ENCODE measurements around the gene CRLF2.
A peak's percentile ranks its signal among the peaks of the same experiment; 100 is the strongest.
"Not testable (repeated sequence)": the region's sequence is repeated elsewhere in the genome, so short reads cannot be mapped to it uniquely, and the experiment has no call there.

Gene CRLF2, protein sequence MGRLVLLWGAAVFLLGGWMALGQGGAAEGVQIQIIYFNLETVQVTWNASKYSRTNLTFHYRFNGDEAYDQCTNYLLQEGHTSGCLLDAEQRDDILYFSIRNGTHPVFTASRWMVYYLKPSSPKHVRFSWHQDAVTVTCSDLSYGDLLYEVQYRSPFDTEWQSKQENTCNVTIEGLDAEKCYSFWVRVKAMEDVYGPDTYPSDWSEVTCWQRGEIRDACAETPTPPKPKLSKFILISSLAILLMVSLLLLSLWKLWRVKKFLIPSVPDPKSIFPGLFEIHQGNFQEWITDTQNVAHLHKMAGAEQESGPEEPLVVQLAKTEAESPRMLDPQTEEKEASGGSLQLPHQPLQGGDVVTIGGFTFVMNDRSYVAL

DNA sequence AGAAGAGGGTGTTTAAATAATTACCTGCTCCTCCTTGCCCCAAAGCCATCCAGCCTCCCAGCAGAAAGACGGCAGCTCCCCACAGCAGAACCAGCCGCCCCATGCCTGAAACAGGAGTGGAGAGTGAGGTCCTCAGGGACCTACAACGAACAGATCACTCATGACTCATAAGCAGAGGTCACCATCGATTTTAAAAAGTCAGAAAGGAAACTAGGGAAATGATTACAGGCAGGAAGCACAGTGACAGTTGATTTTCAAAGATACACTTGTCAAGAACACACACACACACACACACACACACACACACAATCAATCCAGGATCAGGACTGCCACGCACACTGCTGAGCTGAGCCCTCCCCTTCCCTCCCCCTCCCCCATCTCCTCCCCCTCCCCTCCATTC, at the start of gene CRLF2:
CRLF2 (minus strand) TSS at position 118 of the 400 bp plus-strand sequence; CDS start at position 103, 15 bp downstream.
- Histone ChIP-seq H3K27me3 (ENCODE audit: low read depth) (0 out of 2 replicates have a peak, but pooled peaks cover 4% of the 10 kb centered on the region), H3K9me3 (no peaks in the 10 kb centered on the region), H3K4me3 (no peak within 1 kb of the TSS), H3K4me1 (no peaks in the 10 kb centered on the region), H3K36me3 (replicated peaks) (no peaks in the 10 kb centered on the region)
- DNase-seq (ENCODE audit: low spot score in 2 of 2): no peak
- in situ Hi-C loops (cut with MboI; ENCODE audit: low sequenced_read_pairs): no loop called here

DNA sequence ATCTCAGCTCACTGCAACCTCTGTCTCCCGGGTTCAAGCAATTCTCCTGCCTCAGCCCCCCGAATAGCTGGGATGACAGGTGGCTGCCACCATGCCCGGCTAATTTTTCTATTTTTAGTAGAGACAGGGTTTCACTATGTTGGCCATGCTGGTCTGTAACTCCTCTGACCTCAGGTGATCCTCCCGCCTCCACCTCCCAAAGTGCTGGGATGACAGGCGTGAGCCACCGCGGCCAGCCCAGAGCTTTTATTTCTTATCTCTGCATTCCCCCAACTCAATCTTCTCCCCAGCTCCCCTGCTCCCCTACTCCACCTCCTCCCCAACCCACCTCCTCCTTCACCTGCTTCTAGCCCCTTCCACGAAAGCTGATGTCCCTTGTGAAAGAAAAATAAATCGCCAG, 49.3 kb upstream of the CRLF2 start:
- in situ Hi-C loops (cut with MboI; ENCODE audit: low sequenced_read_pairs); H3K36me3 ChIP-seq (replicated peaks): not testable (repeated sequence)

DNA sequence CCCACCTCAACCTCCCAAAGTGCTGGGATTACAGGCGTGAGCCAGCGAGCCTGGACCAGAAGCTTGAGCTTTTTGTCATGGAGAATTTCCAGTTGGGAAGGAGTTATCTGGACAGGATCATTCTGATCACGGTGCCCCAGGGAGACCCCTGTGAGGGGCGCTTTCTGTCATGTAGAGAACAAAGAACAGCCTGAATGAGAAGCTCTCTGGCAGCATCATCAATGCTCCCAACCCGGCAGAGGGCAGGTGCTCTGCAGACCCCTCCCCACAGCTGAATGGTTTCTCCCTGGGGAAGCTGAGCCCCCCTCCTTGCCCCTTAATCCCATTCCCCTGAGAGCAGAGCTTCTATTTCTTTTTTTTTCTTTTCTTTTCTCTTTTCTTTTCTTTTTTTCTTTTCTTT, 48.8 kb upstream of the CRLF2 start:
- no peaks in the 10 kb centered on the region for H3K27me3 ChIP-seq (ENCODE audit: low read depth)
- no peaks in the 10 kb centered on the region for H3K4me1 ChIP-seq
- H3K9me3 ChIP-seq: no peaks in the 10 kb centered on the region
- no peak for DNase-seq (ENCODE audit: low spot score in 2 of 2)
- H3K4me3 ChIP-seq: no peak overlapping the region
- in situ Hi-C loops (cut with MboI; ENCODE audit: low sequenced_read_pairs): no loop called here
- no peaks in the 10 kb centered on the region for H3K36me3 ChIP-seq (replicated peaks)

More for the DNA sequence above, 49.3 kb upstream of the CRLF2 start:
- DNase-seq (ENCODE audit: low spot score in 2 of 2); H3K27me3 ChIP-seq (ENCODE audit: low read depth); H3K9me3 ChIP-seq; H3K4me1 ChIP-seq; H3K4me3 ChIP-seq: not testable (repeated sequence)

DNA sequence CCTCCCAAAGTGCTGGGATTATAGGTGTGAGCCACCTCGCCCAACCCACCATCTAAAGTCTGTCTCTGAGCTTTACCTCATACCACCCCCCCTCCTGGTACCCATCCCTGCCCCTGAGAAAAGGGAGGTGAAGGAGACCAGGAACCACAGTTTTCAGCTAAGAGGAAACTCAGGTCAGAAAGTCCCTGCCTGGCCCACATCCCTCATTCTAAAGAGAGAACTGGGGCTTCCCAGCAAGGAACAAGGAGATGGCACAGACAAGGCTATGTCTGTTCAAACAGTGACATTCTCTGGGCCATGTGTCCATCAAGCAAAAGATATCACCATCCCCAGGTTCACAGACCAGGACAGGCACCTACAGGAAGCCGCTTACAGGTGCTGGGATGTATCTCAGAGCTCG, 40.4 kb upstream of the CRLF2 start:
- in situ Hi-C loops (cut with MboI; ENCODE audit: low sequenced_read_pairs): no loop called here
- no peak overlapping the region for H3K4me3 ChIP-seq
- no peaks in the 10 kb centered on the region for H3K27me3 ChIP-seq (ENCODE audit: low read depth)
- no peaks in the 10 kb centered on the region for H3K9me3 ChIP-seq
- H3K36me3 ChIP-seq (replicated peaks): no peaks in the 10 kb centered on the region
- peaks cover 8% of the 10 kb centered on the region for H3K4me1 ChIP-seq
- no peak for DNase-seq (ENCODE audit: low spot score in 2 of 2)

DNA sequence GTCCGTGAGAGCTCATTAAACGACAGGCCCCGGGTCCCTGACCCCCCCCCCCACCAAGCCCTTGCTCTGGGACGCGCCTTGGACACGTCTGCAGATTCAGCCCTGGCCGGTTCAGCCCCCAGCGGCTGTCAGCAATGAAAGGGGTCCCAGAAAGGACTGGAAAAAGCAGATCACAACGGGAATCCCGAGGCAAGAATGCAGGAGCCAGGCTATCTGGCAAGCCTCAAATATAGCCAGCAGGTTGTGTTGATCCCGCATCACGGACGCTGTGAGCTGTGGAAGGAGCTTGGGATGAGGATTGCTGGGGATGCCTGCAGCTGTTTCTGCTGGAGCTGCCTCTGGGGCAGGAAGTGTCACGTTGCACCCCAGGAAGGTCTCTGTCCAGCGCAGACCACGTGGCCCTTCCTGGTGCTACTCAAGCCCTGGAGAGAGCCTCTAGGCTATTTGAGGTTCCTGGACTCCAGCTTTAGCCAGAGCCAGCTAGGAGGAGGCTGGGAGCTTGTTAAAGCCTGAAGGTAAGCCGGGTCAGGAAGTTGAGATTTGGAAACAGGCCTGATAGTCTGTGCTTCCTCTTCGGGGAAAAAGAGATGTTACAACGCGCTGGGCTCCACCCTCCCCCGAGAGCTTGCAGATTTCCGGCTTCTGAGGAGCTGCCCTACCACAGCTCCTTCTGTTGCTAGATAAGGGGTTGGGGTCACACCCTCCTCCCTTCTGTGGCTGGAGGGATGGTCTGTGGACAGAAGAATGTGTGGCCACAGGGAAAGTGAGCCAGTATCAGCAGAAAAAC, 36.8 kb upstream of the CRLF2 start:
- Histone ChIP-seq H3K4me1 (peaks cover 8% of the 10 kb centered on the region), H3K36me3 (replicated peaks) (no peaks in the 10 kb centered on the region), H3K27me3 (ENCODE audit: low read depth) (no peaks in the 10 kb centered on the region), H3K9me3 (no peaks in the 10 kb centered on the region), H3K4me3 (no peak overlapping the region)
- in situ Hi-C loops (cut with MboI; ENCODE audit: low sequenced_read_pairs): no loop called here
- peak in 1 of 2 experiments; percentile 48 for DNase-seq (ENCODE audit: low spot score in 2 of 2)

DNA sequence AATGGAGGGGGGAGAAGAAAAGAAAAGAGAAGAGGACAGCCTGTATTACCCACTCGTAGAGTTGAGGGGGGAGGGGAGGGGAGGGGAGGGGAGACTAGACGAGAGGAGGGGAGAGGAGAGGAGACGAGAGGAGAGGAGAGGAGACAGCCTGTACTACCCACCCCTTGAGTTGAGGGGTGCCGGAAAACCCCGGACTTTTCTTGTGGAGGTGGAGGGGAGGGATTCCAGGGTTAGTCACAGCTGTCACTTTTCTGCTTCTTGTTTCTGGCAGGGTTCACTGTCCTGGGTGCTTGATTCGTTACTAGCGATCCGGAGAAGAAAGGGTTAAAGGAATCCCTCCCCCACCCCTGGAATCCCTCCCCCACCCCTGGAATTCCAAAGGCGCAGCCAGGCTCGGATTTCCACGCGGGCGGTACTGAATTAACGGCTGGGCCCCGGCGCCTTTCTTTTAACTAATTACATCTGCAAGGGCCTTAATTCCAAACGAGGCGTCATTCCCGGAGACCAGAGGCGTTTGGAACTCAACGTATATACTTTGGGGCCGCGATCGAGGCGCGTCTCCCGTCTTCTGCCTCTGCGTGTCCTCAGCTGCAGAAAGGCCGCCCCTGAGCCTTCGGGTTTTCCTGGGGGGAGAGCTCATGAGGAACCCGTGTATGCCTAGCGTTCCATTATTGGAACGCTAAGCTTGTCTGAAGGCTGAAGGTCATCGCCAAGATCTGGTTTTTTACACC, 36.0 kb upstream of the CRLF2 start:
- Histone ChIP-seq H3K36me3 (replicated peaks) (no peaks in the 10 kb centered on the region), H3K4me3 (no peak overlapping the region), H3K9me3 (no peaks in the 10 kb centered on the region), H3K27me3 (ENCODE audit: low read depth) (no peaks in the 10 kb centered on the region), H3K4me1 (peaks cover 8% of the 10 kb centered on the region)
- peak; percentile 38 to 68 for DNase-seq (ENCODE audit: low spot score in 2 of 2)
- in situ Hi-C loops (cut with MboI; ENCODE audit: low sequenced_read_pairs): no loop called here

DNA sequence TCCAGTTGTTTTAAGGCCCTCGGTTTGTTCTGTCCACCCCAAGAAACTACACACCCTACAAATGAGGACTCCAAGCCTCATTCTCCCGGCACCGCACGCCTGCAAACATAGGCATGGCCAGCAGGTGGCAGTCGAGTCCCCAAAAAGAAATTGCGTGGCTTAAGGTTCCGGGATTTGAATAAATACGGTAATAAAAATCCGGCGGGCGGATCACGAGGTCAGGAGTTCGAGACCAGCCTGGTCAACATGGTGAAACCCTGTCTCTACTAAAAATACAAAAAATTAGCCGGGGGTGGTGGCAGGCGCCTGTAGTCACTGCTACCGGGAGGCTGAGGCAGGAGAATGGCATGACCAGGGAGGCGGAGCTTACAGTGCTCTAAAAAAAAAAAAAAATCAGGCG, 34.4 kb upstream of the CRLF2 start:
- H3K36me3 ChIP-seq (replicated peaks): no peaks in the 10 kb centered on the region
- H3K4me1 ChIP-seq: peaks cover 8% of the 10 kb centered on the region
- H3K4me3 ChIP-seq: no peak overlapping the region
- in situ Hi-C loops (cut with MboI; ENCODE audit: low sequenced_read_pairs): no loop called here
- H3K27me3 ChIP-seq (ENCODE audit: low read depth): no peaks in the 10 kb centered on the region
- H3K9me3 ChIP-seq: no peaks in the 10 kb centered on the region
- peak; percentile 39 to 85 for DNase-seq (ENCODE audit: low spot score in 2 of 2)

DNA sequence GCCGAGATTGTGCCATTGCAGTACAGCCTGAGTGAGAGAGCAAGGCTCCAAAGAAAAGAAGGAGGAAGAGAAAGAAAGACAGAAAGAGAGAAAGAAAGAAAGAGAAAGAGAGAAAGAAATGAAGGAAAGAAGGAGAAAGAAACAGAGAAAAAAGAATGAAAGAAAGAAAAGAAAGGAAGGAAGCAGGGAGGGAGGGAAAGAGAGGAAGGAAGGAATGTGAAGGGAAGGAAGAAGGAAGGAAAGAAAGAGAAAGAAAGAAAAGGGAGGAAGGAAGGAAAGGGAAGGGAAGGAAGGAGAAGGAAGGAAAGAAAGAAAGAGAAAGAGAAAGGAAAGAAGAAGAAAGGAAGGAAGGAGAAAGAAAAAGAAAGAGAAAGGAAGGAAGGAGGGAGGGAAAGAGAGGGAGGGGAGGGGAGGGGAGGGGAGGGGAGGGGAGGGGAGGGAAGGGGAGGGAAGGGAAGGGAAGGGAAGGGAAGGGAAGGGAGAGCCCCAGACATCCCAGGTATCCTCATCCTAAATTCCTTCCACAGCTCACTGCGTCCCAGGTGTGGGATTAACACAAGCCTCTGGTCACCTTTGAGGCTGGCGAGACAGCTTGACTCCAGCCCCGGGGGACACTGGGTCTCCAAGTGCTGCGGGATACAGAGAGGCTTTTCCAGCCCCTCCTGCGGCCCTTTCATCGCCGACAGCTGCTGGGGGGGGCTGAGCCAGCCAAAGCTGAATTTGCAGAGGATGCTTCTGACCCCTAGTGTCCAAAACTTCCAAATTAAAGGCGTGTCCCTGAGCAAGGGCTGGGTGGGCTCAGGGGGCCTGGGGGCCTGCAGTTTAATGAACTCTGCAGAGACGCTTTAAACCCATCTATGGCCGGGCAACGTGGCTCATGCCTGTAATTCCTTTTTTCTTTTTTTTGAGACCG, 32.0 kb upstream of the CRLF2 start:
- peak in 1 of 2 experiments; percentile 49 for DNase-seq (ENCODE audit: low spot score in 2 of 2)
- Histone ChIP-seq H3K27me3 (ENCODE audit: low read depth) (no peaks in the 10 kb centered on the region), H3K9me3 (no peaks in the 10 kb centered on the region), H3K4me3 (no peak overlapping the region), H3K4me1 (peaks cover 6% of the 10 kb centered on the region), H3K36me3 (replicated peaks) (no peaks in the 10 kb centered on the region)
- in situ Hi-C loops (cut with MboI; ENCODE audit: low sequenced_read_pairs): no loop called here

DNA sequence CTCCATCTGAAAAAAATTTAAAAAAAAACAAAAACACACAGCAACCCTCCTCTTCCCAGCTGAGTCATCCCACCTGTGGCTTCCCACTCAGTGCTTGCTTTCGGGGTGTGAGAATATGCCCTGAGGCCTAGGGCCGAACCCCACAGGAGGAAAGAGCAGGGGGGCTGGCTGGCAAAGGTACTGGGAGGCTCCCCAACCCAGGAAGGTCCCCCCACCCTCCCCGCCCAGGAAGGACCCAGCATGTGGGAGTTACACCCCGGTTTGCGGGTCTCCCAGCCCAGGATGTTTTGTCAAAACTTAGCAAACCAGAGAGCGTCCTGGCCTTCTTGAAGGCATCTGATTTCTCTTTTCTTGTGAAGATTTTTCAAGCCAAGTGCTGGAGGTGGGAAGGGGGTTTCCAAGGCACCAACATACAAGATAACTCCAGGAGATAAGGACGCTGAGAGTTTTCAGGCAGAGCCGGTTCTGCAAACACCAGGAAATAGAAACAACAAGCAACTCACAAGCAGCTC, 30.5 kb upstream of the CRLF2 start:
- no peaks in the 10 kb centered on the region for H3K9me3 ChIP-seq
- H3K36me3 ChIP-seq (replicated peaks): no peaks in the 10 kb centered on the region
- H3K4me1 ChIP-seq: no peaks in the 10 kb centered on the region
- in situ Hi-C loops (cut with MboI; ENCODE audit: low sequenced_read_pairs): no loop called here
- DNase-seq (ENCODE audit: low spot score in 2 of 2): no peak
- no peak overlapping the region for H3K4me3 ChIP-seq
- no peaks in the 10 kb centered on the region for H3K27me3 ChIP-seq (ENCODE audit: low read depth)

DNA sequence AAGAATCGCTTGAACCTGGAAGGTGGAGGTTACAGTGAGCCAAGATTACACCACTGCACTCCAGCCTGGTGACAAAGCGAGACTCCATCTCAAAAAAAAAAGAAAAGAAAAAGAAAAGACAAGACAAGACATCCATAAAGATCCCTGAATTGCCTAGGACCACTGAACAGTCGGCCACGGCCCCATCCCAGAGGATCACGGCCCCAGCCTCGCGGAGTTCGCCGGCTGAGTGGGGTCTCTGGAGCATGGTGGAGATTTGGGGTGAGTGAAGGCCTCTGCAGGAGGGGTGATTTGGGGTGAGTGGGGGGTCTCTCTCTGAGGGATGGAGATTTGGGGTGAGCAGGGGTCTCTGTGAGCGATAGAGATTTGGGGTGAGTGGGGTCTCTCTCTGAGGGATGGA, 28.1 kb upstream of the CRLF2 start:
- H3K36me3 ChIP-seq (replicated peaks); H3K4me3 ChIP-seq; H3K4me1 ChIP-seq; DNase-seq (ENCODE audit: low spot score in 2 of 2); H3K9me3 ChIP-seq; H3K27me3 ChIP-seq (ENCODE audit: low read depth); in situ Hi-C loops (cut with MboI; ENCODE audit: low sequenced_read_pairs): not testable (repeated sequence)

DNA sequence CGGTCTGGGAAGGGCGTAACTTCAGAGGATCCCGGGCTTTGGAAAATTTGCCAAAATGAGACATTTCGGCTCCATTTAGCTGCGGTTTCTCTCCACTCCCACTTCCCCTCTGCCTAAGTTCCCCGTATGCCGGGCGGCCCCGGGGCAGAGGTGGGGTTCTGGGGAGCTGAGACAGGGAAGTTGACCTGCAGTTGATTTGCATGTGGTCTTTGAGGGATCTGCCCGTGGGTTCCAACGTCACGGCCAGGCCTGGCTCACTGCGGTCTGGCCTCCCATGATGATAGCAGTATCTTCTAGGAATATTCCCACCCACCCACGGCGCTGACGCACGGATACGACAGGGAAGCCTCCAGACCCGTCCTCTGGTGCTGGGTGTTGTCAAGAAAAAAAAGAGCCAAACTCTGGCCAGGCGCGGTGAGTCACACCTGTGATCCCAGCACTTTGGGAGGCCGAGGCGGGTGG, 27.3 kb upstream of the CRLF2 start:
- no peak for DNase-seq (ENCODE audit: low spot score in 2 of 2)
- H3K4me3 ChIP-seq: no peak overlapping the region
- H3K36me3 ChIP-seq (replicated peaks): no peaks in the 10 kb centered on the region
- H3K9me3 ChIP-seq: no peaks in the 10 kb centered on the region; the same call in 1 of the 2 replicates
- no peaks in the 10 kb centered on the region for H3K4me1 ChIP-seq
- H3K27me3 ChIP-seq (ENCODE audit: low read depth): no peaks in the 10 kb centered on the region
- in situ Hi-C loops (cut with MboI; ENCODE audit: low sequenced_read_pairs): no loop called here

DNA sequence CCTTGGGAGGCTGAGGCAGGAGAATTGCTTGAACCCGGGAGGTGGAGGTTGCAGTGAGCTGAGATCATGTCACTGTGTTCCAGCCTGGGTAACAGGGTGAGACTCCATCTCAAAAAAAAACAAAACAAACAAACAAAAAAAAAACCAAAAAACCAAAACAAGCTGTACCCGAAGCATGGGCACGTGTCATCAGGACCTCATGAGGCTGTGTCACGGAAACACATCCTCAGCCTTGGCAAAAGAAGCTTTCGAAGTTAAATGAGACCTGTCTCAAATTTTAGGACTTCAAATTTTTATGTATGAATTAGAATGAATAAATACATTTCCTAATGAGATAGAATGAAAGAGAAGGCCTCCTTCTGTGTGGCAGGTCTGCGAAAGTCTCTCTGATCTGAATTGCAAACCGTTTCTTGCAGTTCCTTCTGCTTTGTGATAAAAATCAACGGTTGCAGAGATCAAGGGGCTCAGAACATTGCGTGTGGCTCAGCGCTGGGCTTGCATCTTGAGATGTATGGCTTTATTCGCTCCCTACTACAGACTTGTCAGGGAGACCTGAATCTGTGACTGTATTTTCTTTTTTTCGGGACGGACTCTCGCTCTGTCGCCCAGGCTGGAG, 19.5 kb upstream of the CRLF2 start:
- no peak for DNase-seq (ENCODE audit: low spot score in 2 of 2)
- Histone ChIP-seq H3K36me3 (replicated peaks) (no peaks in the 10 kb centered on the region), H3K4me1 (no peaks in the 10 kb centered on the region), H3K4me3 (no peak overlapping the region), H3K9me3 (no peaks in the 10 kb centered on the region; the same call in 1 of the 2 replicates), H3K27me3 (ENCODE audit: low read depth) (no peaks in the 10 kb centered on the region)
- in situ Hi-C loops (cut with MboI; ENCODE audit: low sequenced_read_pairs): no loop called here
